C4-2B (cell line): ENCODE results near the gene METTL21C.

Experiments used
- ZFX ChIP-seq: fragments of 450-650 bp; IDR thresholded peaks from 2 replicates; pipeline ENCODE4 v1.6.1; 2017
- TF ChIP-seq, protein P1 (sequence below): fragments of 450-650 bp; conservative IDR thresholded peaks from 2 replicates; pipeline ENCODE4 v1.5.1; 2017; ENCODE audit warnings: mild to moderate bottlenecking

- TF ChIP-seq, protein P1, sequence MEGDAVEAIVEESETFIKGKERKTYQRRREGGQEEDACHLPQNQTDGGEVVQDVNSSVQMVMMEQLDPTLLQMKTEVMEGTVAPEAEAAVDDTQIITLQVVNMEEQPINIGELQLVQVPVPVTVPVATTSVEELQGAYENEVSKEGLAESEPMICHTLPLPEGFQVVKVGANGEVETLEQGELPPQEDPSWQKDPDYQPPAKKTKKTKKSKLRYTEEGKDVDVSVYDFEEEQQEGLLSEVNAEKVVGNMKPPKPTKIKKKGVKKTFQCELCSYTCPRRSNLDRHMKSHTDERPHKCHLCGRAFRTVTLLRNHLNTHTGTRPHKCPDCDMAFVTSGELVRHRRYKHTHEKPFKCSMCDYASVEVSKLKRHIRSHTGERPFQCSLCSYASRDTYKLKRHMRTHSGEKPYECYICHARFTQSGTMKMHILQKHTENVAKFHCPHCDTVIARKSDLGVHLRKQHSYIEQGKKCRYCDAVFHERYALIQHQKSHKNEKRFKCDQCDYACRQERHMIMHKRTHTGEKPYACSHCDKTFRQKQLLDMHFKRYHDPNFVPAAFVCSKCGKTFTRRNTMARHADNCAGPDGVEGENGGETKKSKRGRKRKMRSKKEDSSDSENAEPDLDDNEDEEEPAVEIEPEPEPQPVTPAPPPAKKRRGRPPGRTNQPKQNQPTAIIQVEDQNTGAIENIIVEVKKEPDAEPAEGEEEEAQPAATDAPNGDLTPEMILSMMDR = no peak
- no peak for TF ChIP-seq ZFX
These were observed 8.8 kb upstream of the METTL21C start for GRCh38 chr13:102703726-102704035.
